H9 (cell line): ENCODE data around the gene USP35. TPM values are rescaled to one million over a fixed set of nuclear protein-coding genes. Genes with fewer than 3 reads are reported as not detected.

Source experiments
- DNase-seq: peaks from one replicate; pipeline ENCODE4 v3.0.0-alpha.2; 2017
- H2AFZ ChIP-seq: one replicate; pipeline ENCODE4 v1.6.1; 2013; ENCODE audit warnings: mild to moderate bottlenecking, low read length, control low read depth, moderate library complexity
- H2AK5ac ChIP-seq: 2 replicates; pipeline ENCODE4 v1.6.1; 2013; ENCODE audit warnings: low read length, control low read depth, mixed read lengths; ENCODE audit not compliant: insufficient read length
- H2BK120ac ChIP-seq: one replicate; pipeline ENCODE4 v1.6.1; 2013; ENCODE audit warnings: low read depth, mild to moderate bottlenecking, low read length, control low read depth, inconsistent platforms; ENCODE audit not compliant: poor library complexity, severe bottlenecking
- H2BK12ac ChIP-seq: 2 replicates; pipeline ENCODE4 v1.6.1; 2013; ENCODE audit warnings: low read length, control low read depth, mixed read lengths, low read depth; ENCODE audit not compliant: insufficient read length
- H2BK15ac ChIP-seq: 2 replicates; pipeline ENCODE4 v1.6.1; 2013; ENCODE audit warnings: low read depth, low read length, control low read depth
- H2BK20ac ChIP-seq: one replicate; pipeline ENCODE4 v1.6.1; 2013; ENCODE audit warnings: low read depth, mild to moderate bottlenecking, low read length, control low read depth, inconsistent platforms; ENCODE audit not compliant: poor library complexity, severe bottlenecking
- H2BK5ac ChIP-seq: 2 replicates; pipeline ENCODE4 v1.6.1; 2013; ENCODE audit warnings: low read length, control low read depth, mixed read lengths; ENCODE audit not compliant: insufficient read length
- H3K14ac ChIP-seq: 2 replicates; pipeline ENCODE4 v1.6.1; 2013; ENCODE audit warnings: low read length, control low read depth; ENCODE audit not compliant: insufficient read depth
- H3K18ac ChIP-seq: 2 replicates; pipeline ENCODE4 v1.6.1; 2013; ENCODE audit warnings: low read depth, mild to moderate bottlenecking, mixed read lengths, low read length, control low read depth; ENCODE audit not compliant: insufficient read length
- H3K23ac ChIP-seq: 2 replicates; pipeline ENCODE4 v1.6.1; 2013; ENCODE audit warnings: low read length, control low read depth, mixed read lengths, low read depth; ENCODE audit not compliant: insufficient read length
- H3K23me2 ChIP-seq: 2 replicates; pipeline ENCODE4 v1.6.1; 2013; ENCODE audit warnings: low read depth, mild to moderate bottlenecking, mixed read lengths, low read length, control low read depth; ENCODE audit not compliant: insufficient read length, poor library complexity, severe bottlenecking
- H3K27ac ChIP-seq: 2 replicates; pipeline ENCODE4 v1.5.1; 2013; ENCODE audit warnings: low read length, control low read depth, mixed read lengths, low read depth; ENCODE audit not compliant: insufficient read length
- H3K27me3 ChIP-seq: 2 replicates; pipeline ENCODE4 v1.6.1; 2013; ENCODE audit warnings: low read length, control low read depth, inconsistent platforms; ENCODE audit not compliant: insufficient read depth
- H3K4ac ChIP-seq: 2 replicates; pipeline ENCODE4 v1.6.1; 2013; ENCODE audit warnings: low read depth, mild to moderate bottlenecking, control low read depth, inconsistent platforms, low read length, moderate library complexity
- H3K4me1 ChIP-seq: 2 replicates; pipeline ENCODE4 v1.6.1; 2013; ENCODE audit warnings: low read length, control low read depth, inconsistent platforms; ENCODE audit not compliant: insufficient read depth
- H3K4me2 ChIP-seq: 2 replicates; pipeline ENCODE4 v1.6.1; 2013; ENCODE audit warnings: low read length, control low read depth, mixed read lengths; ENCODE audit not compliant: insufficient read length, insufficient read depth
- H3K56ac ChIP-seq: 2 replicates; pipeline ENCODE4 v1.6.1; 2013; ENCODE audit warnings: low read depth, mild to moderate bottlenecking, mixed read lengths, low read length, control low read depth; ENCODE audit not compliant: insufficient read length
- H3K79me1 ChIP-seq: 2 replicates; pipeline ENCODE4 v1.6.1; 2013; ENCODE audit warnings: low read depth, mild to moderate bottlenecking, moderate library complexity, low read length, control low read depth, inconsistent platforms; ENCODE audit not compliant: insufficient read depth, poor library complexity, severe bottlenecking
- H3K79me2 ChIP-seq: 2 replicates; pipeline ENCODE4 v1.6.1; 2013; ENCODE audit warnings: low read length, control low read depth, inconsistent platforms; ENCODE audit not compliant: insufficient read depth
- H3K9ac ChIP-seq: 2 replicates; pipeline ENCODE4 v1.6.1; 2013; ENCODE audit warnings: low read length, control low read depth, mixed read lengths; ENCODE audit not compliant: insufficient read length; ENCODE audit errors: extremely low read depth
- H3K9me3 ChIP-seq: one replicate; pipeline ENCODE4 v1.6.1; 2013; ENCODE audit warnings: low read depth, low read length, inconsistent platforms; ENCODE audit not compliant: control insufficient read depth
- H3T11ph ChIP-seq: one replicate; pipeline ENCODE4 v1.6.1; 2013; ENCODE audit warnings: mild to moderate bottlenecking, low read length, control low read depth, inconsistent platforms
- H4K20me1 ChIP-seq: one replicate; pipeline ENCODE4 v1.6.1; 2013; ENCODE audit not compliant: control insufficient read depth, insufficient read length, insufficient read depth
- H4K5ac ChIP-seq: 2 replicates; pipeline ENCODE4 v1.6.1; 2013; ENCODE audit warnings: low read depth, mild to moderate bottlenecking, mixed read lengths, low read length, control low read depth; ENCODE audit not compliant: insufficient read length
- H4K8ac ChIP-seq: replicated peaks from 2 replicates; pipeline ENCODE4 v1.6.1; 2013; ENCODE audit warnings: low read length, control low read depth, mixed read lengths, low read depth; ENCODE audit not compliant: insufficient read length
- H4K91ac ChIP-seq: 2 replicates; pipeline ENCODE4 v1.6.1; 2013; ENCODE audit warnings: low read depth, mild to moderate bottlenecking, moderate library complexity, mixed read lengths, low read length, control low read depth; ENCODE audit not compliant: insufficient read length
- H3K27ac Mint-ChIP-seq, 3 experiments: 2 replicates in 2 of 3; 3 replicates in 1 of 3; pipeline ENCODE4 v1.8.0; 2020 to 2021; ENCODE audit warnings: mixed read lengths in 3 of 3, mild to moderate bottlenecking in 1 of 3, moderate library complexity in 1 of 3
- H3K27me3 Mint-ChIP-seq: 2 replicates; pipeline ENCODE4 v1.8.0; 2021; ENCODE audit warnings: low read depth, mild to moderate bottlenecking, moderate library complexity, mixed read lengths
- H3K36me3 Mint-ChIP-seq, 3 experiments: 2 replicates in 2 of 3; 3 replicates in 1 of 3; pipeline ENCODE4 v1.8.0; 2020 to 2021; ENCODE audit warnings: low read depth in 3 of 3, mixed read lengths in 3 of 3; ENCODE audit not compliant: insufficient read depth in 1 of 3
- H3K4me1 Mint-ChIP-seq, 2 experiments: 2 replicates each; pipeline ENCODE4 v1.8.0; 2020; ENCODE audit warnings: mixed read lengths in 2 of 2
- H3K4me3 Mint-ChIP-seq, 2 experiments: 2 replicates in 1 of 2; 3 replicates in 1 of 2; pipeline ENCODE4 v1.8.0; 2020 to 2021; ENCODE audit warnings: mild to moderate bottlenecking in 2 of 2, mixed read lengths in 2 of 2, moderate library complexity in 1 of 2
- H3K9me3 Mint-ChIP-seq, 2 experiments: 2 replicates in 1 of 2; 3 replicates in 1 of 2; pipeline ENCODE4 v1.8.0; 2020; ENCODE audit warnings: mild to moderate bottlenecking in 2 of 2, mixed read lengths in 2 of 2, moderate library complexity in 1 of 2
- CTCF ChIP-seq: fragments of 200-600 bp; sonication (generic); conservative IDR thresholded peaks from 3 replicates; pipeline ENCODE4 v1.8.0; 2021; ENCODE audit warnings: antibody characterized with exemption, mild to moderate bottlenecking
- WGBS: extraction: QIAGEN DNeasy Blood & Tissue Kit; methylation state at CpG from one replicate; pipeline ENCODE4 v1.1.7; 2013; ENCODE audit warnings: missing lambda C conversion rate, low lambda C conversion rate, mixed read lengths; ENCODE audit not compliant: insufficient read length; ENCODE audit errors: extremely low coverage; 5-methylcytosine and 5-hydroxymethylcytosine counted together
- total RNA-seq: library from RNA; stranded (reverse); gene quantifications from 2 replicates; pipeline ENCODE4 v1.2.1, GENCODE V29; 2021

Gene USP35
- total RNA-seq, 1 experiment from 2014 or later = 6.8 TPM

GRCh38 chr11:78200553-78200952, 11.8 kb downstream of the USP35 start:
- H3K79me1 ChIP-seq = no peaks in the 10 kb centered on the region
- no peak overlapping the region for H3K4me2 ChIP-seq
- no peak overlapping the region for H2AK5ac ChIP-seq
- H3K79me2 ChIP-seq = no peaks in the 10 kb centered on the region
- H2AFZ ChIP-seq = no peak overlapping the region
- H3T11ph ChIP-seq = no peak overlapping the region
- no peak for DNase-seq
- H4K20me1 ChIP-seq = no peaks in the 10 kb centered on the region
- no peaks in the 10 kb centered on the region for H3K4me1 ChIP-seq
- no peak overlapping the region for H2BK12ac ChIP-seq
- Mint-ChIP-seq H3K4me1 (peaks cover 8 to 14% of the 10 kb centered on the region in 2 experiments), H3K27me3 (no peaks in the 10 kb centered on the region), H3K27ac (no peak overlapping the region), H3K9me3 (no peaks in the 10 kb centered on the region), H3K36me3 (peaks cover 0 to 10% (median 0%) of the 10 kb centered on the region in 3 experiments; a peak in 4 of 7 replicates), H3K4me3 (no peak overlapping the region)
- H4K5ac ChIP-seq = no peak overlapping the region
- H2BK15ac ChIP-seq = no peak overlapping the region
- H3K4ac ChIP-seq = no peak overlapping the region
- H3K27ac ChIP-seq = no peak overlapping the region
- no peak overlapping the region for H3K14ac ChIP-seq
- no peak overlapping the region for H4K8ac ChIP-seq
- H3K9ac ChIP-seq = no peak overlapping the region
- no peak overlapping the region for H2BK20ac ChIP-seq
- no peak overlapping the region for H2BK120ac ChIP-seq
- TF ChIP-seq CTCF = no peak
- H3K18ac ChIP-seq = no peak overlapping the region
- H3K9me3 ChIP-seq = no peaks in the 10 kb centered on the region
- H3K56ac ChIP-seq = no peak overlapping the region
- H3K27me3 ChIP-seq = no peaks in the 10 kb centered on the region
- WGBS = no CpG with 5 or more reads among the region's 13 CpGs
- no peak overlapping the region for H2BK5ac ChIP-seq
- no peak overlapping the region for H4K91ac ChIP-seq
- H3K23me2 ChIP-seq = no peaks in the 10 kb centered on the region
- H3K23ac ChIP-seq = no peak overlapping the region
